ENCODE results near the gene CRACDL.

CRACDL gene

DNA sequence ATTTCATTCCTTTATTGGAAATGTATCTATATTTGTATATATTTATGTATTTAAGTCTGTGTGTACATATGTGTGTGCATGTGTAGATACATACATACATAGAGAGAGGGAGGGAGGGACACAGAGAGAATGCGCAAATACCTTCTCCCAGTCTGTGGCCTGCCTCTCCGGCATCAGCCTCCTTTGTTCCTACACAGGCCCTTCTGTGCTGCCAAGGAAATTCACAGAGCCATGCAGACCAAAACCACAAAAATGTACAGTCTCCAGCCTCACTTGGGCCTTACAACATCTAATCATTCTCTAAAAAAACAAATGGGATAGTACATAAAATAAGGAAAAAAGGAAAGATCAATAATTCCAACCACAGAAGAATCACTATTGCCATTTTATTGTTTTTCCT lies 8.8 kb upstream of the CRACDL start:
- TF ChIP-seq, protein P1, sequence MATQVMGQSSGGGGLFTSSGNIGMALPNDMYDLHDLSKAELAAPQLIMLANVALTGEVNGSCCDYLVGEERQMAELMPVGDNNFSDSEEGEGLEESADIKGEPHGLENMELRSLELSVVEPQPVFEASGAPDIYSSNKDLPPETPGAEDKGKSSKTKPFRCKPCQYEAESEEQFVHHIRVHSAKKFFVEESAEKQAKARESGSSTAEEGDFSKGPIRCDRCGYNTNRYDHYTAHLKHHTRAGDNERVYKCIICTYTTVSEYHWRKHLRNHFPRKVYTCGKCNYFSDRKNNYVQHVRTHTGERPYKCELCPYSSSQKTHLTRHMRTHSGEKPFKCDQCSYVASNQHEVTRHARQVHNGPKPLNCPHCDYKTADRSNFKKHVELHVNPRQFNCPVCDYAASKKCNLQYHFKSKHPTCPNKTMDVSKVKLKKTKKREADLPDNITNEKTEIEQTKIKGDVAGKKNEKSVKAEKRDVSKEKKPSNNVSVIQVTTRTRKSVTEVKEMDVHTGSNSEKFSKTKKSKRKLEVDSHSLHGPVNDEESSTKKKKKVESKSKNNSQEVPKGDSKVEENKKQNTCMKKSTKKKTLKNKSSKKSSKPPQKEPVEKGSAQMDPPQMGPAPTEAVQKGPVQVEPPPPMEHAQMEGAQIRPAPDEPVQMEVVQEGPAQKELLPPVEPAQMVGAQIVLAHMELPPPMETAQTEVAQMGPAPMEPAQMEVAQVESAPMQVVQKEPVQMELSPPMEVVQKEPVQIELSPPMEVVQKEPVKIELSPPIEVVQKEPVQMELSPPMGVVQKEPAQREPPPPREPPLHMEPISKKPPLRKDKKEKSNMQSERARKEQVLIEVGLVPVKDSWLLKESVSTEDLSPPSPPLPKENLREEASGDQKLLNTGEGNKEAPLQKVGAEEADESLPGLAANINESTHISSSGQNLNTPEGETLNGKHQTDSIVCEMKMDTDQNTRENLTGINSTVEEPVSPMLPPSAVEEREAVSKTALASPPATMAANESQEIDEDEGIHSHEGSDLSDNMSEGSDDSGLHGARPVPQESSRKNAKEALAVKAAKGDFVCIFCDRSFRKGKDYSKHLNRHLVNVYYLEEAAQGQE (IDR thresholded peaks at IDR 0.05; ENCODE audit: insufficient read depth in 1 of 2, low read depth in 2 of 2, low read length in 2 of 2), result no peak
- TF ChIP-seq SIN3A (IDR thresholded peaks at IDR 0.05; ENCODE audit: borderline replicate concordance, insufficient read depth, low read length) (no peak), TAF1 (IDR thresholded peaks at IDR 0.05; ENCODE audit: borderline replicate concordance, insufficient read depth, low read length) (no peak), FOXP2 (optimal IDR thresholded peaks at IDR 0.05; ENCODE audit: borderline replicate concordance, extremely low read depth, extremely low read length, insufficient read depth) (no peak), POLR2AphosphoS5 (IDR thresholded peaks at IDR 0.05; ENCODE audit: low read depth, low read length) (no peak)

DNA sequence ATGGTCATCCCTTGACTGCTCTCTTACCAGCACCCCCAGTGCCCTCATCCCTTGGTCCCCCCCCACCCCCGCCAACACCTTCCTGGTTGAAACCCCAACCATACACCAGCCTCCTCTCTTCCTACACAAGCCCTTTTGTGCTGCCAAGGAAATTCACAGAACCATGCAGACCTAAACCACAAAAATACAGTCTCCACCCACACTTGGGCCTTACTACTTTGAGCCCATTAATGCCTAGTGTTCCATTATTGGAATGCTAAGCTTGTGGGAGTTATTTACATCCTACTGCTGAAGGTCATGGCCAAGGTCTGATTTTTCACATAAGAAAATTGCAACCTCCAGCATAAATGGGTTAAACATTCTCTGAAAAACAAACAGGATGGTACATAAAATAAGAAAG lies 4.1 kb upstream of the CRACDL start:
- TF ChIP-seq POLR2AphosphoS5 (IDR thresholded peaks at IDR 0.05; ENCODE audit: low read depth, low read length) (no peak), SIN3A (IDR thresholded peaks at IDR 0.05; ENCODE audit: borderline replicate concordance, insufficient read depth, low read length) (no peak), FOXP2 (optimal IDR thresholded peaks at IDR 0.05; ENCODE audit: borderline replicate concordance, extremely low read depth, extremely low read length, insufficient read depth) (no peak), TAF1 (IDR thresholded peaks at IDR 0.05; ENCODE audit: borderline replicate concordance, insufficient read depth, low read length) (no peak)
- TF ChIP-seq, protein P1 (IDR thresholded peaks at IDR 0.05; ENCODE audit: insufficient read depth in 1 of 2, low read depth in 2 of 2, low read length in 2 of 2), result no peak

DNA sequence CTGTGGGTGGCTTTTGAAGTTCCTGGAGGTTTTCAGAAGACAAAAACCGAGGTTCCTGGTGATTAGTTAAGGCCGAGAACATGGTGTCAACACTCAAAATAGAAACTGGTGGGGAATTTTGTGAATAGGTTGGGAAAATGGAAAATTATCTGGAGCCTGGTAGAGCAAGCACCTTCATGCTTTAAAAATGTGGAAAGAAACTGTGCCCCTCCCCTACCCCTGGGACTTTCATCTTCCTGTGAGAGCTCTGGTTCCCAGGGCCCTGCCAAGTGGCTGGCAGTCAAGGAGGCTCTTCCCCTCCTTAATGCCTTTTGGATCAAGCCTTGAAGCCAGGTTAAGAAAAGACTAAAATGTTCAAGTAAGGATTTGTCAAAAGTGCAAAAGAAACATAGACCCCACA lies 1.9 kb upstream of the CRACDL start:
- TF ChIP-seq FOXP2 (optimal IDR thresholded peaks at IDR 0.05; ENCODE audit: borderline replicate concordance, extremely low read depth, extremely low read length, insufficient read depth) (no peak), TAF1 (IDR thresholded peaks at IDR 0.05; ENCODE audit: borderline replicate concordance, insufficient read depth, low read length) (no peak), POLR2AphosphoS5 (IDR thresholded peaks at IDR 0.05; ENCODE audit: low read depth, low read length) (no peak), SIN3A (IDR thresholded peaks at IDR 0.05; ENCODE audit: borderline replicate concordance, insufficient read depth, low read length) (no peak)
- TF ChIP-seq, protein P1 (IDR thresholded peaks at IDR 0.05; ENCODE audit: insufficient read depth in 1 of 2, low read depth in 2 of 2, low read length in 2 of 2), result no peak

DNA sequence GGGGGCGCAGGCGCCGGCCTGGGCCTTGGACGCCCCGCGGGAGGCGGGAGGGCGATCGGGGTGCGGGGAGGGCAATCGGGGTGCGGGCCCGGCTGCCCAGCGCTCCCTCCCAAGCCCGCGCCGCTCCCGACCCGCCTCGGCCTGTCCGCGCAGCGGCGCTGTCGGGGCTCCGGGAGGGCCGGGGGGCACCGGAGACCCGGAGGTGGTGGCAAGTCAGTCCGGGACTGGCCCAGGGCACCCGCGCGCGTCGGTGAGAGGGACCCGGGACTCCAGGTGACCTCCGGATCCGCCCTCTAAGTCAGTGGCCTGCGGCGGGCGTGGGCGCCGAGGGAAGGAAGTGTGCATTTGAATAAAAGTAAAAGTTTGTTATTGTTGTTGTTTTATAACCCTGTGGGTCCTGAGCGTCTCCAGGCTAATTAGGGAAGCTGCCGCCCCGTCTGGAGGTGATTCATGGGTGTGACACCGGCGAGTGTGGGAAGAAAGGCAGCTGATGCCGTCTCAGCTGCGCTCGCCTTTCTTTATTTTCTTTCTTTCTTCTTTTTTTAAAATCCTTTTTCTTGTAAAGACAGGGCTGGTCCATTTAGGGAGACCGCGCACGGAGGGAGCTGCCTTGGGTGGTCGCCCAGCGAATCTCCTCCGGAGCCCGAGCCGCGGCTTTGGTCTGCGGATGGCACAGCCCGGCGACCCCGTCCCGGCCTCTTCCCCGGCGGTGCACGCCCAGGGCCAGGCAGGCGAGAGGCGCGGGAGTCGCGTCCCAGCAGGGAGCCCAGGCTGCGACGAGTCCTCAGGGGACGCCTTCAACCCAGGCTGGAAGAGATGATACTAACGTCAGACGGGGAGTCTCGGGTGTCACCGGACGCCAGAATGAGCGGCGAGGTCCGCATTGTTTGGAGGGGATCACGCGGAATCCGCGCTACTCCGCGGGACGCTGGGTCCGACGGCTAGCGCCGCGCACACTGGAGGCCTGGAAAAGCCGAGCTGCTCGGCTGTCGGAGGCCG lies 627 bp upstream of the CRACDL start:
- TF ChIP-seq TAF1 (IDR thresholded peaks at IDR 0.05; ENCODE audit: borderline replicate concordance, insufficient read depth, low read length) (no peak), POLR2AphosphoS5 (IDR thresholded peaks at IDR 0.05; ENCODE audit: low read depth, low read length) (no peak), FOXP2 (optimal IDR thresholded peaks at IDR 0.05; ENCODE audit: borderline replicate concordance, extremely low read depth, extremely low read length, insufficient read depth) (no peak)

DNA sequence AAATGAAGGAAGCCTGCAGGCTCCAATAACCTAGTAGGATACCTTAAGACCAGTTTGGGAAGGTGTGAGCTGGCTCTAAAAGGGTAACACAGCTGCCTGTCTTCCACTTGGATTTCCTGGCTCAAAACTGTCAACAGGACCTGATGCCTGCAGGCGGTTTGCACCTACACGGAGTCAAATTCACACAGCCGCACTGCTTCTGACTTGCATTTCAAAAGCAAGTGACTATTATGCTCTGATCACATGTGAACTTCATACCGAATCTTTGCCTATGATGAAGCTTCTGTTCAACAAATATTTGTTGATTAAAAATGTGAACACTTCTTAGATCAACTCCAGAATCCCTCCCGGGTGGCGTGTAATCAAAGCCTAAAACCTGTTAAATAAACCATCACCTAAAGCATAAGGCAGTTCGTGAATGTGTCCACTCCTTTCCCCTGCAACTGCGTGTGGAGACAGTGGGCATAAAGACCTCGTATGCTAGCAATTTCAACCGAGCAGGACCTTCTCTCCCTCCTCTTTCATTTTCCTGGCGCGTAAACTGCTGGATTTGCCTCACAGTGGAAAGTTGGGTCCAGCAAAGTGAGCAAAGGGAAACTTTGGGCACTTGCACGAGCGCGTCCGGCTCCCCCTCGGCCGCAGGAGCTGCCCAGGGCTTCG lies 784 bp downstream of the CRACDL start:
- TF ChIP-seq SIN3A (IDR thresholded peaks at IDR 0.05; ENCODE audit: borderline replicate concordance, insufficient read depth, low read length), result no peak
- TF ChIP-seq POLR2AphosphoS5 (IDR thresholded peaks at IDR 0.05; ENCODE audit: low read depth, low read length), result no peak
- no peak for TF ChIP-seq FOXP2 (optimal IDR thresholded peaks at IDR 0.05; ENCODE audit: borderline replicate concordance, extremely low read depth, extremely low read length, insufficient read depth)
- TF ChIP-seq, protein P1 (IDR thresholded peaks at IDR 0.05; ENCODE audit: insufficient read depth in 1 of 2, low read depth in 2 of 2, low read length in 2 of 2), result no peak
- no peak for TF ChIP-seq TAF1 (IDR thresholded peaks at IDR 0.05; ENCODE audit: borderline replicate concordance, insufficient read depth, low read length)
